Activated CD4-positive, alpha-beta memory T cell treated with anti-CD3 and anti-CD28 coated beads for 36 hours (primary cell): Measurements from ENCODE around the gene SLC35G6. TPM values are rescaled to one million over a fixed set of nuclear protein-coding genes. Genes with fewer than 3 reads are reported as not detected.
A peak's percentile ranks its signal among the peaks of the same experiment; 100 is the strongest.
"Not testable (repeated sequence)": the region's sequence is repeated elsewhere in the genome, so short reads cannot be mapped to it uniquely, and the experiment has no call there.

Experiments
- CTCF ChIA-PET: fragments of 350-600 bp; sonication (Branson Sonifier 250); formaldehyde crosslinking; loops from one replicate; lab custom pipeline; 2021; ENCODE audit warnings: antibody characterized with exemption, inconsistent platforms; lab: Charles Lee
- POLR2A ChIA-PET: fragments of 350-600 bp; sonication (Branson Sonifier 250); formaldehyde crosslinking; loops from one replicate; lab custom pipeline; 2021; ENCODE audit warnings: antibody characterized with exemption; lab: Charles Lee
- DNase-seq: peaks from one replicate; pipeline ENCODE4 v3.0.0-alpha.2; 2020
- H3K27ac Mint-ChIP-seq: one replicate; pipeline ENCODE4 v1.8.0; 2021; ENCODE audit warnings: mixed read lengths
- H3K27me3 Mint-ChIP-seq: one replicate; pipeline ENCODE4 v1.8.0; 2021; ENCODE audit warnings: mixed read lengths
- H3K36me3 Mint-ChIP-seq: one replicate; pipeline ENCODE4 v1.8.0; 2021; ENCODE audit warnings: mixed read lengths
- H3K4me1 Mint-ChIP-seq: one replicate; pipeline ENCODE4 v1.8.0; 2021; ENCODE audit warnings: low read depth, mixed read lengths
- H3K4me3 Mint-ChIP-seq: one replicate; pipeline ENCODE4 v1.8.0; 2021; ENCODE audit warnings: mild to moderate bottlenecking, mixed read lengths
- H3K9me3 Mint-ChIP-seq: one replicate; pipeline ENCODE4 v1.8.0; 2021; ENCODE audit warnings: mixed read lengths
- intact Hi-C: fragments of 100-400 bp; cut with micrococcal nuclease; formaldehyde crosslinking; loops from one replicate; pipeline ENCODE4 v1.15.1; 2023
- total RNA-seq, 2 experiments: library from RNA; stranded (reverse); gene quantifications; one replicate each; pipeline ENCODE4 v1.2.3, GENCODE V29; 2021

The SLC35G6 gene
- total RNA-seq = not detected

- ChIA-PET CTCF (interaction anchor here (1.1 to 6.2 kb wide), 2 partner anchors 45 to 85 kb away, joined by 3 to 54 read pairs; partner anchors contain the start of gene TMEM102), POLR2A (interaction anchor here (1.3 kb wide), 1 partner anchor 206 kb away, joined by 4 read pairs; the partner anchor contains the start of gene TP53)
- DNase-seq, H3K27me3 Mint-ChIP-seq, H3K9me3 Mint-ChIP-seq: not testable (repeated sequence)
- Mint-ChIP-seq H3K27ac (peak within 1 kb of the TSS; percentile 100), H3K4me1 (peaks cover 66% of the 10 kb centered on the region), H3K4me3 (peak within 1 kb of the TSS; percentile 89), H3K36me3 (peaks cover 17% of the 10 kb centered on the region)
- intact Hi-C loops = loop anchor here (5.0 kb wide), 2 partner anchors 129 to 206 kb away; partner anchors contain the start of genes KCTD11, TP53 and WRAP53
Observed at GRCh38 chr17:7481275-7481674, at the start of gene SLC35G6. SLC35G6 (plus strand) TSS chr17:7481446; CDS start chr17:7481517, 71 bp downstream.

GRCh38 chr17:7432296-7432695 is 49.0 kb upstream of the SLC35G6 start:
- Mint-ChIP-seq H3K27ac (no peak overlapping the region), H3K4me1 (peaks cover 14% of the 10 kb centered on the region), H3K36me3 (peaks cover 1% of the 10 kb centered on the region), H3K4me3 (no peak overlapping the region), H3K9me3 (no peaks in the 10 kb centered on the region), H3K27me3 (no peaks in the 10 kb centered on the region)
- intact Hi-C loops = loop anchor here (10.0 kb wide), 1 partner anchor 693 kb away; the partner anchor contains the start of gene HES7
- no peak for DNase-seq
- POLR2A ChIA-PET = no interaction called here
- CTCF ChIA-PET = no interaction called here

GRCh38 chr17:7435676-7436555 is 45.3 kb upstream of the SLC35G6 start:
- ChIA-PET POLR2A (interaction anchor here (0.6 to 2.9 kb wide), 16 partner anchors 8 to 406 kb away, joined by 3 to 25 read pairs (median 4); partner anchors contain the start of genes ACAP1, MPDU1, POLR2A and TMEM256), CTCF (interaction anchor here (0.7 to 5.0 kb wide), 31 partner anchors 10 to 390 kb away, joined by 3 to 71 read pairs (median 6); partner anchors contain the start of genes ACAP1, CHRNB1, PLSCR3 and POLR2A)
- DNase-seq = peak; percentile 74
- peak overlapping the region; percentile 91 for H3K4me3 Mint-ChIP-seq
- peaks cover 22% of the 10 kb centered on the region for H3K27me3 Mint-ChIP-seq
- H3K36me3 Mint-ChIP-seq = peaks cover 6% of the 10 kb centered on the region
- peak overlapping the region; percentile 95 for H3K27ac Mint-ChIP-seq
- no peaks in the 10 kb centered on the region for H3K9me3 Mint-ChIP-seq
- peaks cover 42% of the 10 kb centered on the region for H3K4me1 Mint-ChIP-seq
- intact Hi-C loops = loop anchor here (1.0 to 10.0 kb wide), 13 partner anchors 19 to 689 kb away; partner anchors contain the start of genes CTDNEP1, EIF5A, ELP5 and FXR2

- peaks cover 43% of the 10 kb centered on the region for H3K4me1 Mint-ChIP-seq
Observed at GRCh38 chr17:7436556-7437368, 44.5 kb upstream of the SLC35G6 start.

DNA sequence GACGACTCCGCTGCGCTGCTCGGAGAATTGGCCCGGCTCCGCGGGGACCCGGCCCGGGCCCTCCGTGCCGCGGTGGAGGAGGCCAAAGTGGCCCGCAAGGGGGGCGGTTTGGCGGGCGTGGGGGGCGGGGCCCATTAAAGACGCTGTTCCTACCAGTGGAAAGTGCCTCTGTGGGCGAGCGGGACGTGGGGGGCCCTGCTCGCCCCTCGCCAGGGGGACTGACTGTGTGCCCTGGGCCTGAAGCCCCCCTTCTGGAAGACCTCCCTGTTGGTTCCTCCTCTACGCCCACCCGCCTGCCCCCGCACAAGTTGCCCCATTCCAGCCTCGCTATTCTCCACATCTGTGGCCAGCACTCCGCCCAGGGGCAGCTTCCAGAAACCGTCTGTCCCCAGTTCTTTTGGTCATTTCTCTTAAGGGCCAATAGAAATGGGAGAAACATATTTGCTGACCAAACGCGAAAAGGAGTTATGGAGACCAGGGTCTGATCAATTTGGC is 43.8 kb upstream of the SLC35G6 start:
- Mint-ChIP-seq H3K27ac (no peak overlapping the region), H3K36me3 (peaks cover 6% of the 10 kb centered on the region), H3K4me3 (peak overlapping the region; percentile 66), H3K4me1 (peaks cover 43% of the 10 kb centered on the region), H3K9me3 (no peaks in the 10 kb centered on the region), H3K27me3 (peaks cover 33% of the 10 kb centered on the region)
- ChIA-PET CTCF (interaction anchor here (0.5 to 5.0 kb wide), 27 partner anchors 9 to 656 kb away, joined by 3 to 71 read pairs (median 7); partner anchors contain the start of genes ACAP1, CHRNB1, NEURL4 and POLR2A), POLR2A (interaction anchor here (0.9 to 2.9 kb wide), 14 partner anchors 17 to 404 kb away, joined by 3 to 25 read pairs (median 4); partner anchors contain the start of genes POLR2A, TMEM256 and TP53)
- intact Hi-C loops = loop anchor here (2.0 to 10.0 kb wide), 4 partner anchors 105 to 687 kb away; partner anchors contain the start of genes CTDNEP1, ELP5, FXR2 and HES7
- DNase-seq = no peak

More at GRCh38 chr17:7436556-7437368, 44.5 kb upstream of the SLC35G6 start:
- ChIA-PET POLR2A (interaction anchor here (0.6 to 2.9 kb wide), 19 partner anchors 7 to 405 kb away, joined by 3 to 25 read pairs (median 3); partner anchors contain the start of genes ACAP1, POLR2A, TMEM256 and TP53), CTCF (interaction anchor here (0.5 to 5.0 kb wide), 38 partner anchors 9 to 657 kb away, joined by 3 to 71 read pairs (median 6); partner anchors contain the start of genes ACAP1, CHRNB1, NEURL4 and PLSCR3)
- H3K9me3 Mint-ChIP-seq = no peaks in the 10 kb centered on the region
- intact Hi-C loops = loop anchor here (2.0 to 10.0 kb wide), 4 partner anchors 104 to 688 kb away; partner anchors contain the start of genes CTDNEP1, ELP5, FXR2 and HES7
- peak overlapping the region; percentile 91 for H3K4me3 Mint-ChIP-seq
- H3K36me3 Mint-ChIP-seq = peaks cover 6% of the 10 kb centered on the region
- peaks cover 28% of the 10 kb centered on the region for H3K27me3 Mint-ChIP-seq
- peak overlapping the region; percentile 95 for H3K27ac Mint-ChIP-seq
- peak; percentile 89 for DNase-seq

GRCh38 chr17:7437950-7438614 is 43.2 kb upstream of the SLC35G6 start:
- ChIA-PET CTCF (interaction anchor here (1.6 to 5.0 kb wide), 8 partner anchors 16 to 392 kb away, joined by 5 to 71 read pairs (median 52); partner anchors contain the start of genes POLR2A, SENP3, TMEM256 and TMEM95), POLR2A (interaction anchor here (0.9 to 2.9 kb wide), 2 partner anchors 17 to 82 kb away, joined by 4 to 14 read pairs; no protein-coding TSS in a partner anchor)
- Mint-ChIP-seq H3K36me3 (peaks cover 6% of the 10 kb centered on the region), H3K27ac (no peak overlapping the region), H3K4me3 (peak overlapping the region; percentile 66), H3K4me1 (peaks cover 43% of the 10 kb centered on the region), H3K27me3 (peaks cover 34% of the 10 kb centered on the region), H3K9me3 (no peaks in the 10 kb centered on the region)
- peak; percentile 70 for DNase-seq
- intact Hi-C loops = loop anchor here (2.0 to 10.0 kb wide), 4 partner anchors 106 to 687 kb away; partner anchors contain the start of genes CTDNEP1, ELP5, FXR2 and HES7

DNA sequence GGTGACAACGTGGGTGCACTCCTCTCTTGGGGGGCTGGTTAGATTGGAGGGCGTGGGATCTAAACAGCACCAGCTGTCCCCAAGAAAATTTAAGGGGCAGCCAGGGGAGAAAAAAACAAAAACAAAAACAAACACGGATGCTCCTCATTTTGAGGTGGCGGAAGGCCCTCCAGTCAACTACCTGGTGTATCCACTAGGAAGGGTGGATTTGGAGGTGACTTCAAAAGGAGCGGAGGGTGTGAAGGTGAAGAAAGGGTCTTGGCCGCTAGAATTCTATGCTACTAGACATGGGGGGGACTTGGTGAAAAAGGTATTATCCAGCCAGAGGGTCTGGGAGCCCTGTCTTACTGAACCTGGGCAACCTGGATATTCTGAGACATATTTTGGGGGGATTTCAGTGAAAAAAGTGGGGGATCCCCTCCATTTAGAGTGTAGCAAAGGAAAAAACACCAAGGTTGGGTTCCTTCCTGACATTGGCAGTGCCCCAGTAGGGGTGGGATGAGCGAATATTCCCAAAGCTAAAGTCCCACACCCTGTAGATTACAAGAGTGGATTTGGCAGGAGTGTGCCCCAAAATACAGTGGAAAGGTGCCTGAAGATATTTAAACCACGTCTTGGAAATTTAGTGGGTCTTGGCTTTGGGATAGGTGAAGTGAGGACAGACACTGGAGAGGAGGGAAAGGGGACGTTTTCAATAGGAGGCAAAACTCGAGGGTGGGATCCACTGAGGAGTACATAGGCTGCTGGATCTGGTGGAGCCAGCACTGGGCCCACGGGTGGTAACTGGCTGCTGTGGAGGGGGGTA is 42.4 kb upstream of the SLC35G6 start:
- POLR2A ChIA-PET = interaction anchor here (0.9 kb wide), 1 partner anchor 83 kb away, joined by 4 read pairs; no protein-coding TSS in a partner anchor
- H3K4me1 Mint-ChIP-seq = peaks cover 43% of the 10 kb centered on the region

GRCh38 chr17:7439462-7440112 is 41.7 kb upstream of the SLC35G6 start, which contains the start of gene FGF11:
FGF11 (plus strand) TSS chr17:7439512; CDS start chr17:7439621, 109 bp downstream.
- Mint-ChIP-seq H3K9me3 (no peaks in the 10 kb centered on the region), H3K27me3 (peaks cover 42% of the 10 kb centered on the region), H3K4me3 (peak within 1 kb of the TSS; percentile 66), H3K27ac (no peak within 1 kb of the TSS), H3K4me1 (peaks cover 43% of the 10 kb centered on the region), H3K36me3 (peaks cover 6% of the 10 kb centered on the region)
- intact Hi-C loops = loop anchor here (5.0 to 10.0 kb wide), 3 partner anchors 107 to 685 kb away; partner anchors contain the start of genes CTDNEP1, ELP5 and HES7
- ChIA-PET POLR2A (interaction anchor here (0.9 kb wide), 1 partner anchor 248 kb away, joined by 3 read pairs; the partner anchor contains the start of gene TP53), CTCF (interaction anchor here (1.6 to 1.7 kb wide), 2 partner anchors 84 to 121 kb away, joined by 7 to 8 read pairs; partner anchors contain the start of gene SENP3)
- no peak for DNase-seq

More for the DNA sequence above, 42.4 kb upstream of the SLC35G6 start:
- H3K4me3 Mint-ChIP-seq = peak overlapping the region; percentile 66
- intact Hi-C loops = loop anchor here (5.0 to 10.0 kb wide), 3 partner anchors 107 to 686 kb away; partner anchors contain the start of genes CTDNEP1, ELP5 and HES7
- H3K9me3 Mint-ChIP-seq = no peaks in the 10 kb centered on the region
- DNase-seq = no peak
- CTCF ChIA-PET = interaction anchor here (1.7 to 5.0 kb wide), 5 partner anchors 16 to 123 kb away, joined by 7 to 71 read pairs (median 54); partner anchors contain the start of genes SENP3, TMEM95 and ZBTB4
- no peak overlapping the region for H3K27ac Mint-ChIP-seq
- H3K36me3 Mint-ChIP-seq = peaks cover 6% of the 10 kb centered on the region
- H3K27me3 Mint-ChIP-seq = peaks cover 38% of the 10 kb centered on the region
